SK-N-SH (cell line): Measurements from ENCODE around the gene GYG1. TPM values are rescaled to one million over a fixed set of nuclear protein-coding genes. Genes with fewer than 3 reads are reported as not detected.

Source experiments
- CTCF ChIA-PET: fragments of 300-600, 350-600 bp; formaldehyde crosslinking; extraction: SDS; loops from one replicate; lab custom pipeline; 2021; lab: Yijun Ruan, JAX
- POLR2A ChIA-PET: fragments of 350-600 bp; sonication (Branson Sonifier 250); formaldehyde crosslinking; extraction: SDS; loops from one replicate; lab custom pipeline; 2020; ENCODE audit warnings: antibody characterized with exemption, inconsistent platforms; lab: Yijun Ruan, JAX
- DNase-seq: peaks from one replicate; pipeline ENCODE4 v3.0.0; 2012
- H2AFZ ChIP-seq: fragments of 200-600 bp; sonication (generic); 2 replicates; pipeline ENCODE4 v1.8.1; 2016; ENCODE audit warnings: antibody characterized with exemption, mild to moderate bottlenecking, low read depth
- H3F3A ChIP-seq: fragments of 200-600 bp; sonication (generic); replicated peaks from 2 replicates; pipeline ENCODE3; 2016; ENCODE audit warnings: antibody characterized with exemption, mild to moderate bottlenecking; ENCODE audit not compliant: insufficient read depth
- H3K27ac ChIP-seq, 2 experiments: fragments of 200-500 bp in 1 of 2; fragments of 200-600 bp in 1 of 2; sonication (Bioruptor generic) in 1 of 2; sonication (generic), shearing (Covaris generic) in 1 of 2; 2 replicates each; pipeline versions ENCODE4 v1.5.1 to v1.6.1; 2014 to 2016; ENCODE audit warnings: low read depth in 2 of 2, inconsistent platforms in 1 of 2, low read length in 1 of 2, mild to moderate bottlenecking in 1 of 2, mixed read lengths in 1 of 2
- H3K27me3 ChIP-seq: fragments of 200-600 bp; sonication (generic), shearing (Covaris generic); 2 replicates; pipeline ENCODE4 v1.6.1; 2016; ENCODE audit warnings: mixed run types; ENCODE audit not compliant: insufficient read depth
- H3K36me3 ChIP-seq, 2 experiments: fragments of 200-500 bp in 1 of 2; fragments of 200-600 bp in 1 of 2; sonication (Bioruptor generic) in 1 of 2; sonication (generic) in 1 of 2; replicated peaks in 1 of 2; 2 replicates each; pipeline versions ENCODE3 to v1.5.1; 2014 to 2016; ENCODE audit warnings: low read length in 1 of 2, mild to moderate bottlenecking in 1 of 2; ENCODE audit not compliant: insufficient read depth in 2 of 2, control insufficient read depth in 1 of 2
- H3K4me1 ChIP-seq, 2 experiments: fragments of 200-500 bp in 1 of 2; fragments of 200-600 bp in 1 of 2; sonication (Bioruptor generic) in 1 of 2; sonication (generic), shearing (Covaris generic) in 1 of 2; 2 replicates each; pipeline versions ENCODE4 v1.5.1 to v1.6.1; 2014 to 2016; ENCODE audit warnings: low read depth in 1 of 2, low read length in 1 of 2, mixed run types in 1 of 2; ENCODE audit not compliant: insufficient read depth in 2 of 2, control insufficient read depth in 1 of 2
- H3K4me2 ChIP-seq: fragments of 200-600 bp; sonication (generic), shearing (Covaris generic); 2 replicates; pipeline ENCODE4 v1.6.1; 2017; ENCODE audit warnings: mixed run types
- H3K4me3 ChIP-seq, 2 experiments: fragments of 200-500 bp in 1 of 2; fragments of 200-600 bp in 1 of 2; sonication (Bioruptor generic) in 1 of 2; sonication (generic), shearing (Covaris generic) in 1 of 2; 2 replicates each; pipeline versions ENCODE4 v1.5.1 to v1.8.1; 2014 to 2016; ENCODE audit warnings: low read depth in 2 of 2, inconsistent platforms in 1 of 2, low read length in 1 of 2, mild to moderate bottlenecking in 1 of 2, mixed read lengths in 1 of 2, moderate library complexity in 1 of 2
- H3K79me2 ChIP-seq: fragments of 200-600 bp; sonication (generic); 2 replicates; pipeline ENCODE4 v1.8.1; 2017; ENCODE audit warnings: mild to moderate bottlenecking; ENCODE audit not compliant: insufficient read depth
- H3K9ac ChIP-seq: fragments of 200-600 bp; sonication (generic); 2 replicates; pipeline ENCODE4 v1.6.1; 2017; ENCODE audit warnings: mixed run types
- H3K9me2 ChIP-seq: fragments of 200-600 bp; sonication (generic); 2 replicates; pipeline ENCODE4 v1.6.1; 2017; ENCODE audit warnings: mixed run types
- H3K9me3 ChIP-seq: fragments of 200-600 bp; sonication (generic); 2 replicates; pipeline ENCODE4 v1.6.1; 2017; ENCODE audit warnings: mixed run types, mild to moderate bottlenecking, moderate library complexity
- H4K20me1 ChIP-seq: fragments of 200-600 bp; sonication (generic); 2 replicates; pipeline ENCODE4 v1.6.1; 2017; ENCODE audit warnings: mild to moderate bottlenecking, mixed run types; ENCODE audit not compliant: insufficient read depth
- CHD2 ChIP-seq: fragments of 150-350 bp; IDR thresholded peaks from 2 replicates; pipeline ENCODE4 v1.6.1; 2018; ENCODE audit warnings: low read length; ENCODE audit not compliant: partially characterized antibody
- CTCF ChIP-seq: fragments of 200-600 bp; sonication (generic); IDR thresholded peaks from 2 replicates; pipeline ENCODE4 v1.6.1; 2017; ENCODE audit warnings: antibody characterized with exemption, mild to moderate bottlenecking, moderate library complexity
- ELF1 ChIP-seq: IDR thresholded peaks from 2 replicates; pipeline ENCODE4 v1.4.0; 2012
- EP300 ChIP-seq, 2 experiments: IDR thresholded peaks; 2 replicates each; pipeline versions ENCODE4 v1.4.0 to v1.6.1; 2012; ENCODE audit warnings: borderline replicate concordance in 1 of 2, low read depth in 1 of 2, low read length in 1 of 2
- FOSL2 ChIP-seq: IDR thresholded peaks from 2 replicates; pipeline ENCODE4 v1.4.0; 2012; ENCODE audit warnings: low read depth, mild to moderate bottlenecking, moderate library complexity, borderline replicate concordance
- FOXJ3 ChIP-seq: sonication (generic); formaldehyde crosslinking; IDR thresholded peaks from 2 replicates; pipeline ENCODE4 v1.5.1; 2020; ENCODE audit warnings: mild to moderate bottlenecking, missing genetic modification reagents
- GABPA ChIP-seq: IDR thresholded peaks from 2 replicates; pipeline ENCODE4 v1.4.0; 2012; ENCODE audit warnings: low read depth, mild to moderate bottlenecking
- GATA2 ChIP-seq: sonication (generic); formaldehyde crosslinking; IDR thresholded peaks from 2 replicates; pipeline ENCODE4 v1.5.0; 2020; ENCODE audit warnings: mild to moderate bottlenecking, missing genetic modification reagents
- IRF3 ChIP-seq: fragments of 150-350 bp; IDR thresholded peaks from 2 replicates; pipeline ENCODE4 v1.6.1; 2016; ENCODE audit warnings: mild to moderate bottlenecking, low read depth, low read length
- MEF2A ChIP-seq: IDR thresholded peaks from 2 replicates; pipeline ENCODE4 v1.4.0; 2012; ENCODE audit warnings: low read depth, borderline replicate concordance
- MXI1 ChIP-seq: IDR thresholded peaks from 2 replicates; pipeline ENCODE4 v1.6.1; 2012; ENCODE audit warnings: mild to moderate bottlenecking, low read depth, low read length, improper control_type of control experiment
- RAD21 ChIP-seq: IDR thresholded peaks from 2 replicates; pipeline ENCODE4 v1.6.1; 2012; ENCODE audit warnings: mild to moderate bottlenecking, low read length
- RFX5 ChIP-seq: IDR thresholded peaks from 2 replicates; pipeline ENCODE4 v1.6.1; 2012; ENCODE audit warnings: mild to moderate bottlenecking, improper control_type of control experiment, low read length
- SIN3A ChIP-seq: IDR thresholded peaks from 2 replicates; pipeline ENCODE4 v1.6.1; 2012; ENCODE audit warnings: low read depth, mild to moderate bottlenecking, low read length, moderate library complexity, borderline replicate concordance
- TAF1 ChIP-seq: IDR thresholded peaks from 2 replicates; pipeline ENCODE4 v1.6.1; 2012; ENCODE audit warnings: low read depth, mild to moderate bottlenecking, low read length, moderate library complexity, borderline replicate concordance
- TEAD4 ChIP-seq: IDR thresholded peaks from 2 replicates; pipeline ENCODE4 v1.4.0; 2012; ENCODE audit warnings: mild to moderate bottlenecking, borderline replicate concordance; ENCODE audit not compliant: insufficient read depth
- USF2 ChIP-seq: fragments of 150-350 bp; IDR thresholded peaks from 2 replicates; pipeline ENCODE4 v1.6.1; 2017; ENCODE audit warnings: antibody characterized with exemption, low read length, low read depth, borderline replicate concordance
- YY1 ChIP-seq: IDR thresholded peaks from 2 replicates; pipeline ENCODE4 v1.4.0; 2012; ENCODE audit warnings: low read depth, mild to moderate bottlenecking
- WGBS: methylation state at CpG from one replicate; pipeline ENCODE4 v1.1.6; 2017; ENCODE audit warnings: low lambda C conversion rate; 5-methylcytosine and 5-hydroxymethylcytosine counted together
- polyA plus RNA-seq, 3 experiments: library from polyadenylated mRNA; depleted of rRNA; stranded (reverse); fragments of >200 nt; gene quantifications; 2 replicates each; pipeline ENCODE4 v1.2.3, GENCODE V29; 2012
- TF ChIP-seq, protein P1 (sequence below): IDR thresholded peaks from 2 replicates; pipeline ENCODE4 v1.4.0; 2012; ENCODE audit warnings: low read depth, borderline replicate concordance
- TF ChIP-seq, protein P2 (sequence below): IDR thresholded peaks from 2 replicates; pipeline ENCODE4 v1.4.0; 2012; ENCODE audit warnings: low read depth, borderline replicate concordance

Gene GYG1
- polyA plus RNA-seq, 1 of the 3 experiments (the other 2 are of a cell fraction) = 16.8 TPM

- Histone ChIP-seq H3K4me1 (peaks cover 0 to 34% of the 10 kb centered on the region in 2 experiments; a peak in 2 of 4 replicates), H3K9me3 (no peaks in the 10 kb centered on the region), H3K79me2 (no peaks in the 10 kb centered on the region), H3K9me2 (no peaks in the 10 kb centered on the region), H3K27ac (no peak overlapping the region; a peak in 1 of 4 replicates), H3K4me3 (no peak overlapping the region; a peak in 1 of 4 replicates), H3K9ac (no peak overlapping the region), H2AFZ (no peak overlapping the region), H3K27me3 (no peaks in the 10 kb centered on the region), H3F3A (peaks cover 26% of the 10 kb centered on the region), H4K20me1 (no peaks in the 10 kb centered on the region), H3K36me3 (peaks cover 14 to 20% of the 10 kb centered on the region in 2 experiments), H3K4me2 (no peak overlapping the region)
- DNase-seq = no peak
- ChIA-PET POLR2A (no interaction called here), CTCF (no interaction called here)
- TF ChIP-seq RAD21 (no peak), CTCF (no peak), ELF1 (no peak), IRF3 (no peak), USF2 (no peak), FOXJ3 (CRISPR knock-in tag) (no peak), MEF2A (no peak), SIN3A (no peak), FOSL2 (no peak), YY1 (no peak), CHD2 (no peak), GABPA (no peak), GATA2 (no peak), MXI1 (no peak), EP300 (IDR thresholded peaks at IDR 0.05; ENCODE audit: borderline replicate concordance in 1 of 2, low read depth in 1 of 2, low read length in 1 of 2) (no peak), RFX5 (no peak), TEAD4 (no peak), TAF1 (no peak)
- TF ChIP-seq, protein P1, sequence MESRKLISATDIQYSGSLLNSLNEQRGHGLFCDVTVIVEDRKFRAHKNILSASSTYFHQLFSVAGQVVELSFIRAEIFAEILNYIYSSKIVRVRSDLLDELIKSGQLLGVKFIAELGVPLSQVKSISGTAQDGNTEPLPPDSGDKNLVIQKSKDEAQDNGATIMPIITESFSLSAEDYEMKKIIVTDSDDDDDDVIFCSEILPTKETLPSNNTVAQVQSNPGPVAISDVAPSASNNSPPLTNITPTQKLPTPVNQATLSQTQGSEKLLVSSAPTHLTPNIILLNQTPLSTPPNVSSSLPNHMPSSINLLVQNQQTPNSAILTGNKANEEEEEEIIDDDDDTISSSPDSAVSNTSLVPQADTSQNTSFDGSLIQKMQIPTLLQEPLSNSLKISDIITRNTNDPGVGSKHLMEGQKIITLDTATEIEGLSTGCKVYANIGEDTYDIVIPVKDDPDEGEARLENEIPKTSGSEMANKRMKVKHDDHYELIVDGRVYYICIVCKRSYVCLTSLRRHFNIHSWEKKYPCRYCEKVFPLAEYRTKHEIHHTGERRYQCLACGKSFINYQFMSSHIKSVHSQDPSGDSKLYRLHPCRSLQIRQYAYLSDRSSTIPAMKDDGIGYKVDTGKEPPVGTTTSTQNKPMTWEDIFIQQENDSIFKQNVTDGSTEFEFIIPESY = no peak
- TF ChIP-seq, protein P2, sequence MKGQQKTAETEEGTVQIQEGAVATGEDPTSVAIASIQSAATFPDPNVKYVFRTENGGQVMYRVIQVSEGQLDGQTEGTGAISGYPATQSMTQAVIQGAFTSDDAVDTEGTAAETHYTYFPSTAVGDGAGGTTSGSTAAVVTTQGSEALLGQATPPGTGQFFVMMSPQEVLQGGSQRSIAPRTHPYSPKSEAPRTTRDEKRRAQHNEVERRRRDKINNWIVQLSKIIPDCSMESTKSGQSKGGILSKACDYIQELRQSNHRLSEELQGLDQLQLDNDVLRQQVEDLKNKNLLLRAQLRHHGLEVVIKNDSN = no peak
- WGBS = 97% methylated on average over 6 of the region's 6 CpGs
These were observed 22.4 kb downstream of the GYG1 start for GRCh38 chr3:149013726-149014125.
